ENCODE results near the gene APEH. TPM values are rescaled to one million over a fixed set of nuclear protein-coding genes. Genes with fewer than 3 reads are reported as not detected.

APEH gene
- polyA plus RNA-seq, 1 donor from 2014 or later, result 98.4 TPM

- Histone ChIP-seq H3K4me3 (ENCODE audit: low read length) (no peak overlapping the region), H3K27ac (ENCODE audit: low read length) (no peak overlapping the region), H3K9ac (ENCODE audit: low read length) (no peak overlapping the region), H3F3A (ENCODE audit: insufficient read depth, low read length, poor library complexity, severe bottlenecking) (no peaks in the 10 kb centered on the region), H4K20me1 (ENCODE audit: insufficient read depth) (no peaks in the 10 kb centered on the region), H3K27me3 (ENCODE audit: insufficient read depth, low read depth, low read length) (no peaks in the 10 kb centered on the region), H3K9me3 (ENCODE audit: low read length) (no peaks in the 10 kb centered on the region), H3K9me2 (ENCODE audit: insufficient read depth, low read length) (no peaks in the 10 kb centered on the region), H2AFZ (ENCODE audit: low read depth, low read length) (no peak overlapping the region), H3K4me2 (ENCODE audit: low read length) (no peak overlapping the region), H3K79me2 (replicated peaks; ENCODE audit: insufficient read depth, low read length) (no peaks in the 10 kb centered on the region), H3K36me3 (ENCODE audit: insufficient read depth, low read length) (peaks cover 3% of the 10 kb centered on the region)
- no peak for TF ChIP-seq POLR2AphosphoS5 (IDR thresholded peaks at IDR 0.05)
- no peak for TF ChIP-seq RAD21 (conservative IDR thresholded peaks at IDR 0.05)
- no peak for TF ChIP-seq EP300 (conservative IDR thresholded peaks at IDR 0.05; ENCODE audit: poor library complexity, severe bottlenecking)
- TF ChIP-seq REST (IDR thresholded peaks at IDR 0.05; ENCODE audit: borderline replicate concordance), result no peak
- no peak for TF ChIP-seq CTCF (IDR thresholded peaks at IDR 0.05; ENCODE audit: poor library complexity, severe bottlenecking)
- TF ChIP-seq EZH2 (IDR thresholded peaks at IDR 0.05; ENCODE audit: borderline replicate concordance, insufficient read depth, low read length, poor library complexity, severe bottlenecking), result no peak
- TF ChIP-seq SMC3 (conservative IDR thresholded peaks at IDR 0.05; ENCODE audit: poor library complexity), result no peak
- TF ChIP-seq MXI1 (conservative IDR thresholded peaks at IDR 0.05; ENCODE audit: poor library complexity, severe bottlenecking), result no peak
- TF ChIP-seq TAF1 (IDR thresholded peaks at IDR 0.05; ENCODE audit: low read depth), result no peak
Observed at GRCh38 chr3:49711489-49711888, 37.3 kb downstream of the APEH start.

GRCh38 chr3:49712166-49712565 lies 38.0 kb downstream of the APEH start:
- Histone ChIP-seq H3K4me3 (ENCODE audit: low read length) (no peak overlapping the region), H2AFZ (ENCODE audit: low read depth, low read length) (no peak overlapping the region), H3K79me2 (replicated peaks; ENCODE audit: insufficient read depth, low read length) (no peaks in the 10 kb centered on the region), H3K9me2 (ENCODE audit: insufficient read depth, low read length) (no peaks in the 10 kb centered on the region), H3K27me3 (ENCODE audit: insufficient read depth, low read depth, low read length) (no peaks in the 10 kb centered on the region), H3K27ac (ENCODE audit: low read length) (no peak overlapping the region), H3K9ac (ENCODE audit: low read length) (no peak overlapping the region), H3K9me3 (ENCODE audit: low read length) (no peaks in the 10 kb centered on the region), H3K4me2 (ENCODE audit: low read length) (no peak overlapping the region), H3K36me3 (ENCODE audit: insufficient read depth, low read length) (peaks cover 3% of the 10 kb centered on the region), H3F3A (ENCODE audit: insufficient read depth, low read length, poor library complexity, severe bottlenecking) (no peaks in the 10 kb centered on the region), H4K20me1 (ENCODE audit: insufficient read depth) (no peaks in the 10 kb centered on the region)
- TF ChIP-seq SMC3 (conservative IDR thresholded peaks at IDR 0.05; ENCODE audit: poor library complexity) (no peak), POLR2AphosphoS5 (IDR thresholded peaks at IDR 0.05) (no peak), TAF1 (IDR thresholded peaks at IDR 0.05; ENCODE audit: low read depth) (no peak), CTCF (IDR thresholded peaks at IDR 0.05; ENCODE audit: poor library complexity, severe bottlenecking) (no peak), RAD21 (conservative IDR thresholded peaks at IDR 0.05) (no peak), EP300 (conservative IDR thresholded peaks at IDR 0.05; ENCODE audit: poor library complexity, severe bottlenecking) (no peak), REST (IDR thresholded peaks at IDR 0.05; ENCODE audit: borderline replicate concordance) (no peak), EZH2 (IDR thresholded peaks at IDR 0.05; ENCODE audit: borderline replicate concordance, insufficient read depth, low read length, poor library complexity, severe bottlenecking) (no peak)

Data from neural cell (in vitro differentiated cells).